KMS-11 (cell line): ENCODE results near the gene BTN1A1.

Experiments
- H2AFZ ChIP-seq: fragments of 200-600 bp; sonication (generic); 2 replicates; pipeline ENCODE4 v1.6.1; 2016; ENCODE audit warnings: antibody characterized with exemption, mixed run types, low read depth
- H3K27ac ChIP-seq: fragments of 200-600 bp; sonication (generic); 2 replicates; pipeline ENCODE4 v1.6.1; 2016; ENCODE audit warnings: mild to moderate bottlenecking, mixed run types
- H3K27me3 ChIP-seq: fragments of 200-600 bp; sonication (generic); 2 replicates; pipeline ENCODE4 v1.6.1; 2017; ENCODE audit warnings: mild to moderate bottlenecking, low read depth, mixed run types, moderate library complexity; ENCODE audit not compliant: insufficient read depth
- H3K36me3 ChIP-seq: fragments of 200-600 bp; sonication (generic); 2 replicates; pipeline ENCODE4 v1.6.1; 2017; ENCODE audit warnings: mild to moderate bottlenecking, mixed run types; ENCODE audit not compliant: insufficient read depth
- H3K4me1 ChIP-seq: fragments of 200-600 bp; sonication (generic); 2 replicates; pipeline ENCODE4 v1.6.1; 2016; ENCODE audit warnings: mild to moderate bottlenecking, low read depth, mixed run types; ENCODE audit not compliant: poor library complexity, severe bottlenecking
- H3K4me2 ChIP-seq: fragments of 200-600 bp; sonication (generic); 2 replicates; pipeline ENCODE4 v1.7.0; 2016; ENCODE audit warnings: mild to moderate bottlenecking, mixed run types
- H3K4me3 ChIP-seq: fragments of 200-600 bp; sonication (generic); IDR thresholded peaks from 2 replicates; pipeline ENCODE4 v1.6.1; 2017; ENCODE audit warnings: low read depth, low read length, mixed read lengths; ENCODE audit not compliant: insufficient read depth
- H3K79me2 ChIP-seq: fragments of 200-600 bp; sonication (generic); 2 replicates; pipeline ENCODE4 v1.6.1; 2016; ENCODE audit warnings: low read depth, mixed run types; ENCODE audit not compliant: insufficient read depth
- H3K9ac ChIP-seq: fragments of 200-600 bp; sonication (generic); 2 replicates; pipeline ENCODE4 v1.6.1; 2016; ENCODE audit warnings: mild to moderate bottlenecking, mixed run types
- H4K20me1 ChIP-seq: fragments of 200-600 bp; sonication (generic); 2 replicates; pipeline ENCODE4 v1.6.1; 2016; ENCODE audit warnings: mild to moderate bottlenecking, mixed run types; ENCODE audit not compliant: insufficient read depth
- CTCF ChIP-seq: fragments of 200-600 bp; sonication (generic); conservative IDR thresholded peaks from 2 replicates; pipeline ENCODE4 v1.6.1; 2017; ENCODE audit warnings: low read depth, mild to moderate bottlenecking, antibody characterized with exemption, low read length, moderate library complexity, mixed read lengths

The BTN1A1 gene

GRCh38 chr6:26477426-26477825 lies 22.7 kb upstream of the BTN1A1 start:
- Histone ChIP-seq H3K79me2 (no peaks in the 10 kb centered on the region), H2AFZ (no peak overlapping the region), H3K4me2 (no peak overlapping the region), H3K9ac (no peak overlapping the region), H3K27me3 (no peaks in the 10 kb centered on the region), H3K4me1 (peaks cover 21% of the 10 kb centered on the region), H3K4me3 (no peak overlapping the region), H3K36me3 (no peaks in the 10 kb centered on the region), H3K27ac (no peak overlapping the region), H4K20me1 (no peaks in the 10 kb centered on the region)
- no peak for TF ChIP-seq CTCF

GRCh38 chr6:26478100-26478984 lies 21.8 kb upstream of the BTN1A1 start:
- Histone ChIP-seq H3K36me3 (no peaks in the 10 kb centered on the region), H3K9ac (no peak overlapping the region), H3K27ac (no peak overlapping the region), H3K4me1 (peaks cover 12% of the 10 kb centered on the region), H3K79me2 (no peaks in the 10 kb centered on the region), H4K20me1 (no peaks in the 10 kb centered on the region), H2AFZ (no peak overlapping the region), H3K4me2 (no peak overlapping the region), H3K4me3 (no peak overlapping the region), H3K27me3 (no peaks in the 10 kb centered on the region)
- no peak for TF ChIP-seq CTCF

GRCh38 chr6:26478985-26479278 lies 21.2 kb upstream of the BTN1A1 start:
- Histone ChIP-seq H3K4me3 (no peak overlapping the region), H2AFZ (no peak overlapping the region), H3K36me3 (no peaks in the 10 kb centered on the region), H4K20me1 (no peaks in the 10 kb centered on the region), H3K27me3 (no peaks in the 10 kb centered on the region), H3K79me2 (no peaks in the 10 kb centered on the region), H3K4me1 (peaks cover 11% of the 10 kb centered on the region), H3K9ac (no peak overlapping the region), H3K27ac (no peak overlapping the region), H3K4me2 (no peak overlapping the region)
- no peak for TF ChIP-seq CTCF

GRCh38 chr6:26482338-26482737 lies 17.8 kb upstream of the BTN1A1 start:
- no peak for TF ChIP-seq CTCF
- no peak overlapping the region for H3K4me2 ChIP-seq
- no peaks in the 10 kb centered on the region for H3K27me3 ChIP-seq
- no peak overlapping the region for H3K27ac ChIP-seq
- no peak overlapping the region for H2AFZ ChIP-seq
- H3K4me3 ChIP-seq: no peak overlapping the region
- no peaks in the 10 kb centered on the region for H3K79me2 ChIP-seq
- no peaks in the 10 kb centered on the region for H3K4me1 ChIP-seq
- H4K20me1 ChIP-seq: no peaks in the 10 kb centered on the region
- H3K36me3 ChIP-seq: no peaks in the 10 kb centered on the region
- H3K9ac ChIP-seq: no peak overlapping the region
